SU-DHL-6 (cell line): ENCODE measurements around the gene UPK1A.

ENCODE experiments used
- H2AFZ ChIP-seq: fragments of 200-600 bp; sonication (generic); 2 replicates; pipeline ENCODE4 v1.6.1; 2014; ENCODE audit warnings: low read depth, mild to moderate bottlenecking, moderate library complexity, mixed read lengths, antibody characterized with exemption, low read length; ENCODE audit not compliant: severe bottlenecking
- H3F3A ChIP-seq: fragments of 200-600 bp; shearing (Covaris generic); 2 replicates; pipeline ENCODE4 v1.6.0; 2016; ENCODE audit warnings: antibody characterized with exemption, mild to moderate bottlenecking; ENCODE audit not compliant: insufficient read depth
- H3K27ac ChIP-seq: fragments of 200-600 bp; sonication (generic); 2 replicates; pipeline ENCODE4 v1.5.1; 2016; ENCODE audit warnings: low read depth, mild to moderate bottlenecking, low read length, moderate library complexity, mixed read lengths
- H3K27me3 ChIP-seq: fragments of 200-600 bp; sonication (generic), shearing (Covaris generic); 2 replicates; pipeline ENCODE4 v1.6.0; 2014; ENCODE audit warnings: mild to moderate bottlenecking, low read length
- H3K36me3 ChIP-seq: fragments of 200-600 bp; sonication (generic); 2 replicates; pipeline ENCODE4 v1.6.1; 2014; ENCODE audit warnings: mild to moderate bottlenecking, low read length, mixed read lengths
- H3K4me2 ChIP-seq: fragments of 300-600, 200-600 bp; shearing (Covaris generic), sonication (generic); 2 replicates; pipeline ENCODE4 v1.6.0; 2014; ENCODE audit warnings: low read length, low read depth, mild to moderate bottlenecking; ENCODE audit not compliant: poor library complexity, severe bottlenecking
- H3K4me3 ChIP-seq: fragments of 200-600 bp; sonication (generic); 2 replicates; pipeline ENCODE4 v1.5.1; 2014; ENCODE audit warnings: antibody characterized with exemption, low read length, mild to moderate bottlenecking, mixed read lengths; ENCODE audit not compliant: insufficient read depth, poor library complexity, severe bottlenecking
- H3K79me2 ChIP-seq: fragments of 200-600 bp; sonication (generic); 2 replicates; pipeline ENCODE4 v1.6.1; 2014; ENCODE audit warnings: mild to moderate bottlenecking, low read length, moderate library complexity; ENCODE audit not compliant: insufficient read depth
- H3K9ac ChIP-seq: fragments of 200-600 bp; sonication (generic); 2 replicates; pipeline ENCODE4 v1.7.0; 2014; ENCODE audit warnings: mild to moderate bottlenecking, low read length
- H3K9me2 ChIP-seq: fragments of 200-600 bp; sonication (generic); replicated peaks from 2 replicates; pipeline ENCODE4 v1.6.1; 2014; ENCODE audit warnings: low read length; ENCODE audit not compliant: insufficient read depth
- H3K9me3 ChIP-seq: fragments of 200-600 bp; sonication (generic); 2 replicates; pipeline ENCODE4 v1.6.1; 2014; ENCODE audit warnings: low read length, mixed read lengths; ENCODE audit not compliant: insufficient read depth
- H4K20me1 ChIP-seq: fragments of 200-600 bp; sonication (generic); 2 replicates; pipeline ENCODE4 v1.6.1; 2014; ENCODE audit warnings: low read depth, mild to moderate bottlenecking, antibody characterized with exemption, low read length, moderate library complexity, mixed read lengths
- CTCF ChIP-seq: fragments of 200-600 bp; sonication (generic); IDR thresholded peaks from one replicate; pipeline ENCODE4 v1.5.1; 2017; ENCODE audit warnings: antibody characterized with exemption, mild to moderate bottlenecking, low read length, moderate library complexity; ENCODE audit not compliant: insufficient read depth, poor library complexity, severe bottlenecking
- EZH2phosphoT487 ChIP-seq: fragments of 200-600 bp; sonication (generic), shearing (Covaris generic); conservative IDR thresholded peaks from 2 replicates; pipeline ENCODE4 v1.6.1; 2018; ENCODE audit warnings: mild to moderate bottlenecking, antibody characterized with exemption, low read length, moderate library complexity, mixed read lengths

The UPK1A gene

GRCh38 chr19:35669974-35670373, 3.7 kb downstream of the UPK1A start:
- no peaks in the 10 kb centered on the region for H3K79me2 ChIP-seq
- H3K4me2 ChIP-seq = no peak overlapping the region
- H3K9ac ChIP-seq = no peak overlapping the region
- no peaks in the 10 kb centered on the region for H3K36me3 ChIP-seq
- H4K20me1 ChIP-seq = no peaks in the 10 kb centered on the region
- no peak overlapping the region for H3K4me3 ChIP-seq
- no peak overlapping the region for H2AFZ ChIP-seq
- no peaks in the 10 kb centered on the region for H3F3A ChIP-seq
- no peaks in the 10 kb centered on the region for H3K9me2 ChIP-seq
- H3K9me3 ChIP-seq = no peaks in the 10 kb centered on the region
- no peak for TF ChIP-seq CTCF
- TF ChIP-seq EZH2phosphoT487 = no peak
- no peak overlapping the region for H3K27ac ChIP-seq
- no peaks in the 10 kb centered on the region for H3K27me3 ChIP-seq

DNA sequence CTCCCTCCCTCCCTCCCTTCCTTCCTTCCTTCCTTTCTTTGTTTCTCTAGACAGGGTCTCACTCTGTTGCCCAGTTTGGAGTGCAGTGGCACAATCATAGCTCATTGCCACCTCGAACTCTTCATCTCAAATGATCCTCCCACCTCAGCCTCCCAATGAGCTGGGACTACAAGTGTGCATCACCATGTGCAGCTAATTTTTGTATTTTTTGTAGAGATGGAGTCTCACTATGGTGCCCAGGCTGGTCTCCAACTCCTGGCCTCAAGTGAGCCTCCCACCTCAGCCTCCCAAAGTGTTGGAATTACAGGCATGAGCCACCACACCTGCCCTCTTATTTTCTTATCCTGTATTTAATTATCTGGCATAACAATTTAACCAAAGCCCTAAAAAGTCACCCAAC, 4.4 kb downstream of the UPK1A start:
- no peak overlapping the region for H2AFZ ChIP-seq
- no peaks in the 10 kb centered on the region for H3K36me3 ChIP-seq
- H3K27ac ChIP-seq = no peak overlapping the region
- H3K27me3 ChIP-seq = no peaks in the 10 kb centered on the region
- TF ChIP-seq CTCF (no peak), EZH2phosphoT487 (no peak)
- H3K4me3 ChIP-seq = no peak overlapping the region
- H3K9me3 ChIP-seq = no peaks in the 10 kb centered on the region
- no peaks in the 10 kb centered on the region for H3K9me2 ChIP-seq
- no peaks in the 10 kb centered on the region for H3F3A ChIP-seq
- no peaks in the 10 kb centered on the region for H4K20me1 ChIP-seq
- H3K4me2 ChIP-seq = no peak overlapping the region
- no peaks in the 10 kb centered on the region for H3K79me2 ChIP-seq
- H3K9ac ChIP-seq = no peak overlapping the region

GRCh38 chr19:35671818-35672217, 5.5 kb downstream of the UPK1A start:
- H3K4me3 ChIP-seq = no peak overlapping the region
- H3K79me2 ChIP-seq = no peaks in the 10 kb centered on the region
- H3K27me3 ChIP-seq = no peaks in the 10 kb centered on the region
- H3K9me3 ChIP-seq = no peaks in the 10 kb centered on the region
- no peaks in the 10 kb centered on the region for H3K9me2 ChIP-seq
- no peak overlapping the region for H3K9ac ChIP-seq
- H4K20me1 ChIP-seq = no peaks in the 10 kb centered on the region
- H3K27ac ChIP-seq = no peak overlapping the region
- H2AFZ ChIP-seq = no peak overlapping the region
- TF ChIP-seq CTCF = no peak
- no peaks in the 10 kb centered on the region for H3F3A ChIP-seq
- no peak overlapping the region for H3K4me2 ChIP-seq
- H3K36me3 ChIP-seq = no peaks in the 10 kb centered on the region
